ENCODE measurements around the gene STPG1. TPM values are rescaled to one million over a fixed set of nuclear protein-coding genes. Genes with fewer than 3 reads are reported as not detected.

Gene STPG1
- total and polyA plus RNA-seq, 2 donors (not counting 3 experiments of a cell fraction or from before 2014, with no cell fraction given), result 6.3 to 10.2 TPM

DNA sequence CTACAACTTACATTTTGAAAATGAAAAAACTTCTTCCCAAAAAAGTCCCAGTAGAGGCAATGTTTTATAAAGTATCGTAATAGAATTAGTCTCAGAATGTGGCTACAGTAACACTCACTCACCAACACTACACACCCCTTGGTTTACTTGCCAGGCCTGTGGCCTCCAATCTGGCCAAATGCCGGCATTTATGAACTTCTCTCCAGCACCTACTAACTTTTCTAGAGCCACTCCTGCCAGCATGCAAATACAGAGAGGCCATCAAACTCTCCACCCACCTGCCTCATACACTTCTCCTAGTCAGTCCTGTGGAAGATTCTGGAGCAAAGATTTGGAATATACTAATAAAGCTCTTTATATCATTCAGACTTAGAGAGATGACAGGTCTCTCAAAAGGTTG, 32.3 kb downstream of the STPG1 start:
- H3K9me3 ChIP-seq (replicated peaks; ENCODE audit: control insufficient read depth, insufficient read depth, low read length), result no peaks in the 10 kb centered on the region
- H3K4me1 ChIP-seq (ENCODE audit: control insufficient read depth, extremely low read depth, insufficient read depth, low read length), result peaks cover 12% of the 10 kb centered on the region
- dilution Hi-C loops (cut with MboI; ENCODE audit: extremely low pct_ligation_motif_present, low sequenced_read_pairs), result no loop called here
- H3K9me1 ChIP-seq (replicated peaks; ENCODE audit: control insufficient read depth, extremely low read depth, insufficient read depth, low read length), result no peaks in the 10 kb centered on the region
- intact Hi-C loops (cut with micrococcal nuclease), result no loop called here
- no peaks in the 10 kb centered on the region for H3K79me2 ChIP-seq (ENCODE audit: control insufficient read depth, insufficient read depth, low read length)
- H4K20me1 ChIP-seq (replicated peaks; ENCODE audit: control insufficient read depth, extremely low read depth, insufficient read depth, low read length), result no peaks in the 10 kb centered on the region
- H3K4me3 ChIP-seq (replicated peaks in 1 of 3; ENCODE audit: insufficient read depth in 1 of 3, low read depth in 1 of 3, low read length in 3 of 3), result no peak overlapping the region
- H2AFZ ChIP-seq (ENCODE audit: low read depth, low read length), result no peak overlapping the region
- no peaks in the 10 kb centered on the region for H3K36me3 ChIP-seq (ENCODE audit: control insufficient read depth in 2 of 2, extremely low read depth in 1 of 2, insufficient read depth in 2 of 2, low read length in 2 of 2)
- no peak overlapping the region for H3K27ac ChIP-seq (ENCODE audit: insufficient read depth, low read depth, low read length)
- no TSS peak for BruUV-seq (replicated peaks)
- no peak overlapping the region for H3K9ac ChIP-seq (replicated peaks; ENCODE audit: extremely low read depth, insufficient read depth, low read length)
- no peak for TF ChIP-seq CTCF (IDR thresholded peaks at IDR 0.05; ENCODE audit: extremely low read depth in 1 of 2, insufficient read depth in 1 of 2, low read depth in 1 of 2, low read length in 2 of 2)
- CTCF ChIA-PET, result interaction anchor here (3.6 kb wide), 1 partner anchor 11 kb away, joined by 26 read pairs; no protein-coding TSS in a partner anchor
- POLR2A ChIA-PET, result no interaction called here
- FAIRE-seq (no peak), DNase-seq (ENCODE audit: low read depth, low spot score) (no peak)
- H3K27me3 ChIP-seq (ENCODE audit: control insufficient read depth in 2 of 2, insufficient read depth in 2 of 2, low read length in 2 of 2), result no peaks in the 10 kb centered on the region
- H3K4me2 ChIP-seq (ENCODE audit: insufficient read depth, low read length), result no peak overlapping the region

- no TSS peak for BruUV-seq (replicated peaks)
- ChIA-PET POLR2A (no interaction called here), CTCF (interaction anchor here (3.6 kb wide), 1 partner anchor 11 kb away, joined by 26 read pairs; no protein-coding TSS in a partner anchor)
- intact Hi-C loops (cut with micrococcal nuclease), result no loop called here
- H2AFZ ChIP-seq (ENCODE audit: low read depth, low read length), result no peak overlapping the region
- no peaks in the 10 kb centered on the region for H4K20me1 ChIP-seq (replicated peaks; ENCODE audit: control insufficient read depth, extremely low read depth, insufficient read depth, low read length)
- H3K27me3 ChIP-seq (ENCODE audit: control insufficient read depth in 2 of 2, insufficient read depth in 2 of 2, low read length in 2 of 2), result no peaks in the 10 kb centered on the region
- dilution Hi-C loops (cut with MboI; ENCODE audit: extremely low pct_ligation_motif_present, low sequenced_read_pairs), result no loop called here
- H3K36me3 ChIP-seq (ENCODE audit: control insufficient read depth in 2 of 2, extremely low read depth in 1 of 2, insufficient read depth in 2 of 2, low read length in 2 of 2), result no peaks in the 10 kb centered on the region
- FAIRE-seq (no peak), DNase-seq (ENCODE audit: low read depth, low spot score) (no peak)
- H3K27ac ChIP-seq (ENCODE audit: insufficient read depth, low read depth, low read length), result no peak overlapping the region
- no peak overlapping the region for H3K4me3 ChIP-seq (replicated peaks in 1 of 3; ENCODE audit: insufficient read depth in 1 of 3, low read depth in 1 of 3, low read length in 3 of 3)
- no peak overlapping the region for H3K4me2 ChIP-seq (ENCODE audit: insufficient read depth, low read length)
- TF ChIP-seq FOS (IDR thresholded peaks at IDR 0.05; ENCODE audit: borderline replicate concordance, insufficient read depth, low read length) (no peak), POLR2AphosphoS5 (IDR thresholded peaks at IDR 0.05; ENCODE audit: insufficient read depth, low read depth, low read length) (no peak), MAX (IDR thresholded peaks at IDR 0.05; ENCODE audit: insufficient read depth, insufficient read length) (no peak), POLR2A (IDR thresholded peaks at IDR 0.05; ENCODE audit: low read depth, low read length) (no peak), CTCF (IDR thresholded peaks at IDR 0.05; ENCODE audit: extremely low read depth in 1 of 2, insufficient read depth in 1 of 2, low read depth in 1 of 2, low read length in 2 of 2) (no peak), MYC (IDR thresholded peaks at IDR 0.05; ENCODE audit: low read depth, low read length) (no peak), EZH2 (IDR thresholded peaks at IDR 0.05; ENCODE audit: borderline replicate concordance, low read depth, low read length, severe bottlenecking) (no peak), GATA2 (IDR thresholded peaks at IDR 0.05; ENCODE audit: insufficient read depth, insufficient read length, low read depth, low read length) (no peak), JUN (IDR thresholded peaks at IDR 0.05; ENCODE audit: borderline replicate concordance, insufficient read depth, insufficient read length, low read depth) (no peak)
- H3K4me1 ChIP-seq (ENCODE audit: control insufficient read depth, extremely low read depth, insufficient read depth, low read length), result peaks cover 12% of the 10 kb centered on the region
- H3K9ac ChIP-seq (replicated peaks; ENCODE audit: extremely low read depth, insufficient read depth, low read length), result no peak overlapping the region
- H3K9me3 ChIP-seq (replicated peaks; ENCODE audit: control insufficient read depth, insufficient read depth, low read length), result no peaks in the 10 kb centered on the region
- no peaks in the 10 kb centered on the region for H3K9me1 ChIP-seq (replicated peaks; ENCODE audit: control insufficient read depth, extremely low read depth, insufficient read depth, low read length)
- no peaks in the 10 kb centered on the region for H3K79me2 ChIP-seq (ENCODE audit: control insufficient read depth, insufficient read depth, low read length)
Observed at GRCh38 chr1:24380508-24380907, 33.1 kb downstream of the STPG1 start.

All from endothelial cell of umbilical vein (primary cell).